ENCODE results near the gene WDFY4.

WDFY4 gene

GRCh38 chr10:48798481-48799254 is 114.0 kb downstream of the WDFY4 start:
- TF ChIP-seq ZBTB7A (IDR thresholded peaks at IDR 0.05; ENCODE audit: low read depth): no peak
- no peak for TF ChIP-seq RAD21 (IDR thresholded peaks at IDR 0.05; ENCODE audit: low read depth)
- TF ChIP-seq TAF1 (IDR thresholded peaks at IDR 0.05; ENCODE audit: low read depth): no peak
- TF ChIP-seq EP300 (IDR thresholded peaks at IDR 0.05; ENCODE audit: borderline replicate concordance): no peak
- no peak for TF ChIP-seq TEAD4 (IDR thresholded peaks at IDR 0.05)
- no peak for TF ChIP-seq FOXM1 (IDR thresholded peaks at IDR 0.05; ENCODE audit: borderline replicate concordance, low read depth)

GRCh38 chr10:48799341-48800006 is 114.8 kb downstream of the WDFY4 start:
- no peak for TF ChIP-seq CEBPB (IDR thresholded peaks at IDR 0.05)
- TF ChIP-seq MAX (IDR thresholded peaks at IDR 0.05): no peak
- TF ChIP-seq ZBTB7A (IDR thresholded peaks at IDR 0.05; ENCODE audit: low read depth): no peak
- no peak for TF ChIP-seq FOXM1 (IDR thresholded peaks at IDR 0.05; ENCODE audit: borderline replicate concordance, low read depth)
- TF ChIP-seq EGR1 (IDR thresholded peaks at IDR 0.05): no peak
- no peak for TF ChIP-seq REST (IDR thresholded peaks at IDR 0.05; ENCODE audit: low read depth)
- no peak for TF ChIP-seq TAF1 (IDR thresholded peaks at IDR 0.05; ENCODE audit: low read depth)
- no peak for TF ChIP-seq TCF12 (IDR thresholded peaks at IDR 0.05; ENCODE audit: low read depth)
- no peak for TF ChIP-seq CREB1 (IDR thresholded peaks at IDR 0.05; ENCODE audit: low read depth)
- TF ChIP-seq TEAD4 (IDR thresholded peaks at IDR 0.05): no peak
- TF ChIP-seq NFIC (IDR thresholded peaks at IDR 0.05): no peak
- TF ChIP-seq RAD21 (IDR thresholded peaks at IDR 0.05; ENCODE audit: low read depth): no peak
- no peak for TF ChIP-seq YY1 (IDR thresholded peaks at IDR 0.05; ENCODE audit: low read depth)
- TF ChIP-seq EP300 (IDR thresholded peaks at IDR 0.05; ENCODE audit: borderline replicate concordance): no peak
- no peak for TF ChIP-seq USF1 (IDR thresholded peaks at IDR 0.05)

- TF ChIP-seq EP300 (IDR thresholded peaks at IDR 0.05; ENCODE audit: borderline replicate concordance): no peak
- no peak for TF ChIP-seq NFIC (IDR thresholded peaks at IDR 0.05)
- no peak for TF ChIP-seq YY1 (IDR thresholded peaks at IDR 0.05; ENCODE audit: low read depth)
- TF ChIP-seq FOXM1 (IDR thresholded peaks at IDR 0.05; ENCODE audit: borderline replicate concordance, low read depth): no peak
- TF ChIP-seq ZBTB7A (IDR thresholded peaks at IDR 0.05; ENCODE audit: low read depth): no peak
- no peak for TF ChIP-seq USF1 (IDR thresholded peaks at IDR 0.05)
- no peak for TF ChIP-seq MAX (IDR thresholded peaks at IDR 0.05)
- no peak for TF ChIP-seq REST (IDR thresholded peaks at IDR 0.05; ENCODE audit: low read depth)
- no peak for TF ChIP-seq TCF12 (IDR thresholded peaks at IDR 0.05; ENCODE audit: low read depth)
- no peak for TF ChIP-seq RAD21 (IDR thresholded peaks at IDR 0.05; ENCODE audit: low read depth)
- no peak for TF ChIP-seq EGR1 (IDR thresholded peaks at IDR 0.05)
- no peak for TF ChIP-seq CEBPB (IDR thresholded peaks at IDR 0.05)
- TF ChIP-seq CREB1 (IDR thresholded peaks at IDR 0.05; ENCODE audit: low read depth): no peak
- TF ChIP-seq TEAD4 (IDR thresholded peaks at IDR 0.05): no peak
- TF ChIP-seq TAF1 (IDR thresholded peaks at IDR 0.05; ENCODE audit: low read depth): no peak
Observed at GRCh38 chr10:48800007-48800675, 115.5 kb downstream of the WDFY4 start.

GRCh38 chr10:48801001-48801421 is 116.3 kb downstream of the WDFY4 start:
- TF ChIP-seq CEBPB (IDR thresholded peaks at IDR 0.05) (no peak), RAD21 (IDR thresholded peaks at IDR 0.05; ENCODE audit: low read depth) (no peak), REST (IDR thresholded peaks at IDR 0.05; ENCODE audit: low read depth) (no peak), FOXM1 (IDR thresholded peaks at IDR 0.05; ENCODE audit: borderline replicate concordance, low read depth) (no peak), EP300 (IDR thresholded peaks at IDR 0.05; ENCODE audit: borderline replicate concordance) (no peak), TCF12 (IDR thresholded peaks at IDR 0.05; ENCODE audit: low read depth) (no peak), NFIC (IDR thresholded peaks at IDR 0.05) (no peak), ZBTB7A (IDR thresholded peaks at IDR 0.05; ENCODE audit: low read depth) (no peak)

Data from Ishikawa (cell line).